ENCODE data around the gene AFG3L2.

- TF ChIP-seq EZH2 (IDR thresholded peaks at IDR 0.05): no peak
- peak; percentile 40; the same call in 1 of the 2 replicates for TF ChIP-seq POLR2AphosphoS5 (IDR thresholded peaks at IDR 0.05; ENCODE audit: borderline replicate concordance, low read depth, low read length)
Measured at GRCh38 chr18:12376754-12377555, at the start of gene AFG3L2.

Measured in SK-N-MC (cell line).